Measurements from ENCODE around the gene OLFM2. TPM values are rescaled to one million over a fixed set of nuclear protein-coding genes. Genes with fewer than 3 reads are reported as not detected.
"Not testable (repeated sequence)": the region's sequence is repeated elsewhere in the genome, so short reads cannot be mapped to it uniquely, and the experiment has no call there.

The OLFM2 gene
- total and polyA plus RNA-seq, 2 donors from 2014 or later: 2.1 to 5.4 TPM

- Histone ChIP-seq H3K36me3 (ENCODE audit: control insufficient read depth in 2 of 3, insufficient read depth in 3 of 3, low read length in 3 of 3) (no peaks in the 10 kb centered on the region), H3K27ac (ENCODE audit: low read depth in 2 of 2, low read length in 2 of 2) (no peak overlapping the region), H3K4me3 (ENCODE audit: low read length in 3 of 3) (no peak overlapping the region), H3K9ac (ENCODE audit: low read length in 3 of 3) (no peak overlapping the region), H3K4me1 (ENCODE audit: control insufficient read depth in 2 of 3, insufficient read depth in 2 of 3, low read depth in 1 of 3, low read length in 3 of 3) (peaks cover 0 to 2% (median 0%) of the 10 kb centered on the region in 3 donors), H3K9me3 (ENCODE audit: control insufficient read depth in 2 of 3, insufficient read depth in 1 of 3, low read length in 3 of 3) (no peaks in the 10 kb centered on the region), H3K27me3 (ENCODE audit: control insufficient read depth, insufficient read depth, low read length) (no peaks in the 10 kb centered on the region)
- no peak for TF ChIP-seq CTCF (IDR thresholded peaks at IDR 0.05; ENCODE audit: borderline replicate concordance, extremely low read depth, insufficient read depth)
- DNase-seq: no peak
- no peak for FAIRE-seq
- intact Hi-C loops (cut with DNase I): loop anchor here (10.0 kb wide), 1 partner anchor 103 kb away; no protein-coding TSS in a partner anchor
Measured at GRCh38 chr19:9931629-9932028, 4.7 kb downstream of the OLFM2 start.

GRCh38 chr19:9923440-9923839 lies 12.9 kb downstream of the OLFM2 start:
- Histone ChIP-seq H3K27ac (ENCODE audit: low read depth in 2 of 2, low read length in 2 of 2) (no peak overlapping the region), H3K4me1 (ENCODE audit: control insufficient read depth in 2 of 3, insufficient read depth in 2 of 3, low read depth in 1 of 3, low read length in 3 of 3) (no peaks in the 10 kb centered on the region), H3K27me3 (ENCODE audit: control insufficient read depth, insufficient read depth, low read length) (no peaks in the 10 kb centered on the region), H3K36me3 (ENCODE audit: control insufficient read depth in 2 of 3, insufficient read depth in 3 of 3, low read length in 3 of 3) (no peaks in the 10 kb centered on the region), H3K9me3 (ENCODE audit: control insufficient read depth in 2 of 3, insufficient read depth in 1 of 3, low read length in 3 of 3) (no peaks in the 10 kb centered on the region), H3K9ac (ENCODE audit: low read length in 3 of 3) (no peak overlapping the region), H3K4me3 (ENCODE audit: low read length in 3 of 3) (no peak overlapping the region)
- no peak for DNase-seq
- intact Hi-C loops (cut with DNase I): loop anchor here (10.0 kb wide), 1 partner anchor 321 kb away; no protein-coding TSS in a partner anchor
- no peak for TF ChIP-seq CTCF (IDR thresholded peaks at IDR 0.05; ENCODE audit: borderline replicate concordance, extremely low read depth, insufficient read depth)
- FAIRE-seq: no peak

GRCh38 chr19:9922782-9923379 lies 13.4 kb downstream of the OLFM2 start:
- DNase-seq; H3K9ac ChIP-seq (ENCODE audit: low read length in 3 of 3); H3K27me3 ChIP-seq (ENCODE audit: control insufficient read depth, insufficient read depth, low read length); H3K36me3 ChIP-seq (ENCODE audit: control insufficient read depth in 2 of 3, insufficient read depth in 3 of 3, low read length in 3 of 3); H3K27ac ChIP-seq (ENCODE audit: low read depth in 2 of 2, low read length in 2 of 2); FAIRE-seq; H3K9me3 ChIP-seq (ENCODE audit: control insufficient read depth in 2 of 3, insufficient read depth in 1 of 3, low read length in 3 of 3); H3K4me3 ChIP-seq (ENCODE audit: low read length in 3 of 3); H3K4me1 ChIP-seq (ENCODE audit: control insufficient read depth in 2 of 3, insufficient read depth in 2 of 3, low read depth in 1 of 3, low read length in 3 of 3): not testable (repeated sequence)
- intact Hi-C loops (cut with DNase I): loop anchor here (10.0 kb wide), 1 partner anchor 322 kb away; no protein-coding TSS in a partner anchor

GRCh38 chr19:9917321-9917720 lies 19.0 kb downstream of the OLFM2 start:
- DNase-seq: peak in 4 of 5 donors; percentile 28 to 69 (median 55)
- Histone ChIP-seq H3K9me3 (ENCODE audit: control insufficient read depth in 2 of 3, insufficient read depth in 1 of 3, low read length in 3 of 3) (no peaks in the 10 kb centered on the region), H3K4me1 (ENCODE audit: control insufficient read depth in 2 of 3, insufficient read depth in 2 of 3, low read depth in 1 of 3, low read length in 3 of 3) (peaks cover 0 to 3% (median 0%) of the 10 kb centered on the region in 3 donors), H3K27ac (ENCODE audit: low read depth in 2 of 2, low read length in 2 of 2) (no peak overlapping the region), H3K4me3 (ENCODE audit: low read length in 3 of 3) (no peak overlapping the region), H3K9ac (ENCODE audit: low read length in 3 of 3) (no peak overlapping the region), H3K27me3 (ENCODE audit: control insufficient read depth, insufficient read depth, low read length) (peaks cover 7% of the 10 kb centered on the region), H3K36me3 (ENCODE audit: control insufficient read depth in 2 of 3, insufficient read depth in 3 of 3, low read length in 3 of 3) (no peaks in the 10 kb centered on the region)
- no peak for TF ChIP-seq CTCF (IDR thresholded peaks at IDR 0.05; ENCODE audit: borderline replicate concordance, extremely low read depth, insufficient read depth)
- no peak for FAIRE-seq
- intact Hi-C loops (cut with DNase I): no loop called here
